HG02798 (cell line): Measurements from ENCODE around the gene MAD1L1.
"Not testable (repeated sequence)": the region's sequence is repeated elsewhere in the genome, so short reads cannot be mapped to it uniquely, and the experiment has no call there.

ENCODE experiments used
- ATAC-seq: cut with Tn5 transposase; IDR thresholded peaks from one replicate; pipeline ENCODE4 v1.9.1; 2021; ENCODE audit warnings: mild to moderate bottlenecking; ENCODE audit not compliant: unreplicated experiment, poor library complexity

MAD1L1 gene

GRCh38 chr7:1941464-1942242 lies 291.1 kb downstream of the MAD1L1 start:
- no peak for ATAC-seq

GRCh38 chr7:1940863-1941262 lies 291.9 kb downstream of the MAD1L1 start:
- peak; percentile 16 for ATAC-seq

GRCh38 chr7:1940402-1940786 lies 292.4 kb downstream of the MAD1L1 start:
- ATAC-seq, result peak; percentile 90

- ATAC-seq, result peak; percentile 15
These were observed 293.0 kb downstream of the MAD1L1 start for GRCh38 chr7:1939434-1940401.

- ATAC-seq, result no peak
These were observed 293.8 kb downstream of the MAD1L1 start for GRCh38 chr7:1938788-1939433.

GRCh38 chr7:1937252-1937605 lies 295.5 kb downstream of the MAD1L1 start:
- no peak for ATAC-seq

- no peak for ATAC-seq
These were observed 296.1 kb downstream of the MAD1L1 start for GRCh38 chr7:1936531-1937251.

- ATAC-seq, result no peak
These were observed 296.8 kb downstream of the MAD1L1 start for GRCh38 chr7:1936006-1936310.

- no peak for ATAC-seq
These were observed 297.4 kb downstream of the MAD1L1 start for GRCh38 chr7:1935176-1936005.

GRCh38 chr7:1934756-1935155 lies 298.0 kb downstream of the MAD1L1 start:
- no peak for ATAC-seq

GRCh38 chr7:1934017-1934416 lies 298.7 kb downstream of the MAD1L1 start:
- ATAC-seq, result no peak

- ATAC-seq, result no peak
These were observed 299.5 kb downstream of the MAD1L1 start for GRCh38 chr7:1933066-1933750.

- no peak for ATAC-seq
These were observed 300.8 kb downstream of the MAD1L1 start for GRCh38 chr7:1931951-1932270.

GRCh38 chr7:1931256-1931950 lies 301.3 kb downstream of the MAD1L1 start:
- no peak for ATAC-seq

- ATAC-seq, result no peak
These were observed 302.2 kb downstream of the MAD1L1 start for GRCh38 chr7:1930381-1931065.

GRCh38 chr7:1929349-1929925 lies 303.3 kb downstream of the MAD1L1 start:
- ATAC-seq, result not testable (repeated sequence)

- ATAC-seq, result no peak
These were observed 303.9 kb downstream of the MAD1L1 start for GRCh38 chr7:1928645-1929348.
